ENCODE results near the gene TES.

- no peak for TF ChIP-seq CTCF (IDR thresholded peaks at IDR 0.05; ENCODE audit: poor library complexity, severe bottlenecking)
- TF ChIP-seq EP300 (conservative IDR thresholded peaks at IDR 0.05; ENCODE audit: poor library complexity, severe bottlenecking): no peak
- no peak for TF ChIP-seq REST (IDR thresholded peaks at IDR 0.05; ENCODE audit: borderline replicate concordance)
- no peak for TF ChIP-seq POLR2AphosphoS5 (IDR thresholded peaks at IDR 0.05)
- TF ChIP-seq RAD21 (conservative IDR thresholded peaks at IDR 0.05): no peak
- no peak for TF ChIP-seq TAF1 (IDR thresholded peaks at IDR 0.05; ENCODE audit: low read depth)
These were observed 48.1 kb upstream of the TES start for GRCh38 chr7:116162254-116162653.

Data from neural cell (in vitro differentiated cells).